Large intestine (tissue), 3 donors: ENCODE measurements around the gene MED26. TPM values are rescaled to one million over a fixed set of nuclear protein-coding genes. Genes with fewer than 3 reads are reported as not detected.
A peak's percentile ranks its signal among the peaks of the same experiment; 100 is the strongest.

Experiments used
- DNase-seq, 2 donors: peaks; one replicate each; pipeline versions ENCODE4 v3.0.0 to v3.0.0-alpha.2; 2013
- H3K27ac ChIP-seq: one replicate; pipeline ENCODE4 v1.5.1; 2013; ENCODE audit warnings: low read length
- H3K27me3 ChIP-seq: 2 replicates; pipeline ENCODE4 v1.6.1; 2013; ENCODE audit warnings: low read length; ENCODE audit not compliant: control insufficient read depth, insufficient read depth
- H3K36me3 ChIP-seq: 2 replicates; pipeline ENCODE4 v1.6.1; 2013; ENCODE audit warnings: low read length; ENCODE audit not compliant: control insufficient read depth, insufficient read depth
- H3K4me1 ChIP-seq: one replicate; pipeline ENCODE4 v1.6.1; 2013; ENCODE audit warnings: low read length; ENCODE audit not compliant: control insufficient read depth, insufficient read depth
- H3K4me3 ChIP-seq: one replicate; pipeline ENCODE4 v1.5.1; 2013; ENCODE audit warnings: low read length
- H3K9me3 ChIP-seq: one replicate; pipeline ENCODE4 v1.6.1; 2013; ENCODE audit warnings: mild to moderate bottlenecking, low read depth, low read length, moderate library complexity; ENCODE audit not compliant: control insufficient read depth
- WGBS: methylation state at CpG from one replicate; pipeline ENCODE4 v1.1.5; 2013; ENCODE audit warnings: low lambda C conversion rate; ENCODE audit not compliant: insufficient coverage; 5-methylcytosine and 5-hydroxymethylcytosine counted together
- polyA plus RNA-seq: library from polyadenylated mRNA; unstranded; fragments of 120-200 nt; gene quantifications from one replicate; pipeline ENCODE4 v1.2.1, GENCODE V29; 2013

Gene MED26
- polyA plus RNA-seq, 1 donor = 7.2 TPM

- Histone ChIP-seq H3K36me3 (peaks cover 32% of the 10 kb centered on the region), H3K9me3 (no peaks in the 10 kb centered on the region), H3K4me3 (peak overlapping the region; percentile 88), H3K27me3 (no peaks in the 10 kb centered on the region), H3K27ac (no peak overlapping the region), H3K4me1 (peaks cover 14% of the 10 kb centered on the region)
- no peak for DNase-seq
- no CpG with 5 or more reads among the region's 12 CpGs for WGBS
Observed at GRCh38 chr19:16540948-16541347, 87.1 kb downstream of the MED26 start.

DNA sequence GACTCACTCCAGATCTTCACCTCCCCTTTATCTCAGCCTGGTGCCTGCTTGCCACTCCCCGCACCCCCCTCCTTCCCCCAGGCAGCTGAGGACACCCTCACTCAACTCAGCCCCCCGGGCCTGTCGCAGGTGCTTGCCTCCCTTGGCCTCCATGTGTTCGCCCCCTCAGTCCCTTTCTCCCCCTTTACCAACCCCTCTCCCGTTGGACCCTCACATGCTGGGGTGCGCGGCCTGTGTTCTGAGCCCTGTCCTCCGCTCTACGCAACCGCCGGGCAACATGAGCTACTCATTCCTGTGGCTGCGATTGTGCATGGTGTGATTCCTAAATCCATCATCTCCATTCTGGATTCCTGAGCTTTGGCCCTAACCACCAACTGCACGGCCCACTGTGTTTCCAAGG lies 90.9 kb downstream of the MED26 start:
- DNase-seq = no peak
- H3K36me3 ChIP-seq = peaks cover 67% of the 10 kb centered on the region
- no peaks in the 10 kb centered on the region for H3K9me3 ChIP-seq
- H3K4me3 ChIP-seq = no peak overlapping the region
- no CpG with 5 or more reads among the region's 13 CpGs for WGBS
- no peaks in the 10 kb centered on the region for H3K27me3 ChIP-seq
- H3K27ac ChIP-seq = no peak overlapping the region
- H3K4me1 ChIP-seq = peaks cover 10% of the 10 kb centered on the region

GRCh38 chr19:16536130-16536529 lies 91.9 kb downstream of the MED26 start:
- H3K4me1 ChIP-seq = peaks cover 6% of the 10 kb centered on the region
- DNase-seq = no peak
- no peak overlapping the region for H3K4me3 ChIP-seq
- no peak overlapping the region for H3K27ac ChIP-seq
- no CpG with 5 or more reads among the region's 9 CpGs for WGBS
- H3K27me3 ChIP-seq = no peaks in the 10 kb centered on the region
- H3K36me3 ChIP-seq = peaks cover 77% of the 10 kb centered on the region
- H3K9me3 ChIP-seq = no peaks in the 10 kb centered on the region

GRCh38 chr19:16535381-16535780 lies 92.6 kb downstream of the MED26 start:
- WGBS = 80% methylated on average over 1 of the region's 18 CpGs
- H3K36me3 ChIP-seq = peaks cover 84% of the 10 kb centered on the region
- DNase-seq = no peak

DNA sequence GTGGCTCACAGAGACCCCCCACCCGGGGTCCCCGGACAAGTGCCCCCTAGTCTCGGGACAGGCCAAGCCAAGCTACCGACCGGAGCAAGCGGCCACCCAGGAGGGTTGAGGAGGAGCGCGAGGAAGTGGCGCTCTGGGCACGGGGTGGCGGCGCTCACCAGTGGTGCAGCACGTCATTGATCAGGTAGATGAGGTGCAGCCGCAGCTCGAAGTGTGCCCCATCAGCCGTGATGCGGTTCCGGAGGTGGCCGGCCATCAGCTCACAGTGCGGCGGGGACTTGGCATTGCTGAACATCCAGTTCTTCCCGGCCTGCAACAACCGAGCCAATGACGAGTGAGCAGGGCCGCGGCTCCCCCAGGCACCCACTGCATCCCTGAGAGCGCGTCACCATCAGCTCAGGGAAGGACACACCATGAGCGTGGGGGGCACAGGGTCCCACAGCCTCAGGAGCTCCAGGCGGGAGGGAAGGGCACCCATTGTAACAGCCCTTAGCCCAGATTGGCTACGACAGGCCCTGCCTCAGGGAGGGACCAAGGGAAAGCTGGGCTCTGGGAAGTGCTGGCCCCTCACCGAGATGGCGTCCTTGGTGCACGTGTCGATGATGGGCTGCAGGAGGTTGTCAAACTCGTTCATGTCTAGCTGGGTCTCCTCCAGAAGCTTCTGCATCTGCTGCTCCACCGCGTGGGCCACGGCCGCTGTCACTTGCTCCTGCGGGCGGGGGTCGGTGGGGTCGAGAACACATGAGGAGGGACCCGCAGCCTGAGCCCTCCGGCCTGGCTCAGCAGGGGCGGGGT lies 95.4 kb downstream of the MED26 start:
- Histone ChIP-seq H3K27ac (no peak overlapping the region), H3K9me3 (no peaks in the 10 kb centered on the region), H3K27me3 (no peaks in the 10 kb centered on the region), H3K36me3 (peaks cover 90% of the 10 kb centered on the region), H3K4me1 (no peaks in the 10 kb centered on the region), H3K4me3 (no peak overlapping the region)
- WGBS = no CpG with 5 or more reads among the region's 47 CpGs
- DNase-seq = no peak

More at GRCh38 chr19:16535381-16535780, 92.6 kb downstream of the MED26 start:
- Histone ChIP-seq H3K27me3 (no peaks in the 10 kb centered on the region), H3K27ac (no peak overlapping the region), H3K9me3 (no peaks in the 10 kb centered on the region), H3K4me3 (no peak overlapping the region), H3K4me1 (no peaks in the 10 kb centered on the region)

- Histone ChIP-seq H3K4me3 (no peak overlapping the region), H3K36me3 (peaks cover 92% of the 10 kb centered on the region), H3K9me3 (no peaks in the 10 kb centered on the region), H3K27ac (no peak overlapping the region), H3K27me3 (no peaks in the 10 kb centered on the region), H3K4me1 (no peaks in the 10 kb centered on the region)
- DNase-seq = no peak
- no CpG with 5 or more reads among the region's 12 CpGs for WGBS
Observed at GRCh38 chr19:16531380-16531669, 96.7 kb downstream of the MED26 start.

GRCh38 chr19:16530540-16531379 lies 97.2 kb downstream of the MED26 start:
- no peaks in the 10 kb centered on the region for H3K4me1 ChIP-seq
- no peak overlapping the region for H3K27ac ChIP-seq
- peaks cover 92% of the 10 kb centered on the region for H3K36me3 ChIP-seq
- no peaks in the 10 kb centered on the region for H3K9me3 ChIP-seq
- no peak overlapping the region for H3K4me3 ChIP-seq
- WGBS = no CpG with 5 or more reads among the region's 43 CpGs
- H3K27me3 ChIP-seq = no peaks in the 10 kb centered on the region
- DNase-seq = no peak

GRCh38 chr19:16529466-16530144 lies 98.4 kb downstream of the MED26 start:
- H3K9me3 ChIP-seq = no peaks in the 10 kb centered on the region
- H3K4me1 ChIP-seq = no peaks in the 10 kb centered on the region
- no peak for DNase-seq
- WGBS = no CpG with 5 or more reads among the region's 25 CpGs
- peaks cover 92% of the 10 kb centered on the region for H3K36me3 ChIP-seq
- no peaks in the 10 kb centered on the region for H3K27me3 ChIP-seq
- H3K4me3 ChIP-seq = no peak overlapping the region
- H3K27ac ChIP-seq = no peak overlapping the region

GRCh38 chr19:16527971-16528521 lies 100.0 kb downstream of the MED26 start:
- no CpG with 5 or more reads among the region's 12 CpGs for WGBS
- DNase-seq = no peak
- no peak overlapping the region for H3K27ac ChIP-seq
- no peaks in the 10 kb centered on the region for H3K9me3 ChIP-seq
- H3K36me3 ChIP-seq = peaks cover 91% of the 10 kb centered on the region
- H3K4me3 ChIP-seq = no peak overlapping the region
- no peaks in the 10 kb centered on the region for H3K27me3 ChIP-seq
- H3K4me1 ChIP-seq = no peaks in the 10 kb centered on the region

GRCh38 chr19:16527334-16527935 lies 100.6 kb downstream of the MED26 start:
- Histone ChIP-seq H3K27ac (no peak overlapping the region), H3K27me3 (no peaks in the 10 kb centered on the region), H3K9me3 (no peaks in the 10 kb centered on the region), H3K4me3 (no peak overlapping the region), H3K4me1 (no peaks in the 10 kb centered on the region), H3K36me3 (peaks cover 91% of the 10 kb centered on the region)
- WGBS = no CpG with 5 or more reads among the region's 14 CpGs
- DNase-seq = no peak
